IMR-90 (cell line): Measurements from ENCODE around the gene UBXN6. TPM values are rescaled to one million over a fixed set of nuclear protein-coding genes. Genes with fewer than 3 reads are reported as not detected.
A peak's percentile ranks its signal among the peaks of the same experiment; 100 is the strongest.

Experiments
- ATAC-seq: fragments of 200-7000 bp; cut with Tn5 transposase; 2 replicates; pipeline ENCODE4 v1.9.1; 2020; ENCODE audit warnings: low read depth, mild to moderate bottlenecking, moderate library complexity
- BruUV-seq: library from RNA; stranded (reverse); fragments of 400-500 nt; replicated peaks from 2 replicates; lab custom pipeline; 2021; lab: Mats Ljungman, UMichigan
- CTCF ChIA-PET: fragments of 300-600 bp; formaldehyde crosslinking; extraction: SDS; loops from one replicate; lab custom pipeline; 2021; ENCODE audit warnings: antibody characterized with exemption; lab: Yijun Ruan, JAX
- POLR2A ChIA-PET: fragments of 300-600 bp; sonication (Branson Sonifier 250); formaldehyde crosslinking; loops from one replicate; lab custom pipeline; 2022; ENCODE audit warnings: antibody characterized with exemption; ENCODE audit not compliant: unreplicated experiment; lab: Charles Lee
- DNase-seq: peaks from one replicate; pipeline ENCODE4 v3.0.0; 2013
- H2AFZ ChIP-seq: replicated peaks from 2 replicates; pipeline ENCODE3; 2013; ENCODE audit warnings: low read length, mild to moderate bottlenecking; ENCODE audit not compliant: poor library complexity
- H2AK5ac ChIP-seq: 2 replicates; pipeline ENCODE4 v1.6.1; 2013; ENCODE audit warnings: low read depth, low read length, inconsistent platforms
- H2AK9ac ChIP-seq: replicated peaks from 2 replicates; pipeline ENCODE3; 2013; ENCODE audit warnings: mild to moderate bottlenecking, low read depth, low read length, moderate library complexity; ENCODE audit not compliant: poor library complexity
- H2BK120ac ChIP-seq: 2 replicates; pipeline ENCODE4 v1.6.1; 2013; ENCODE audit warnings: low read depth, low read length, inconsistent platforms
- H2BK15ac ChIP-seq: 3 replicates; pipeline ENCODE4 v1.6.1; 2013; ENCODE audit warnings: low read depth, low read length, inconsistent platforms
- H2BK20ac ChIP-seq: 2 replicates; pipeline ENCODE4 v1.6.1; 2013; ENCODE audit warnings: low read depth, mild to moderate bottlenecking, inconsistent platforms, low read length, moderate library complexity
- H2BK5ac ChIP-seq: 2 replicates; pipeline ENCODE4 v1.6.1; 2013; ENCODE audit warnings: mild to moderate bottlenecking, low read depth, low read length, inconsistent platforms; ENCODE audit not compliant: poor library complexity, severe bottlenecking
- H3K14ac ChIP-seq: replicated peaks from 2 replicates; pipeline ENCODE4 v1.6.1; 2013; ENCODE audit warnings: low read depth, low read length, inconsistent platforms
- H3K18ac ChIP-seq: 2 replicates; pipeline ENCODE4 v1.6.1; 2013; ENCODE audit warnings: low read depth, low read length, control low read depth
- H3K23ac ChIP-seq: 2 replicates; pipeline ENCODE4 v1.6.1; 2013; ENCODE audit warnings: low read depth, low read length, inconsistent platforms
- H3K27ac ChIP-seq: 2 replicates; pipeline ENCODE4 v1.5.1; 2013; ENCODE audit warnings: mild to moderate bottlenecking, control low read depth, low read length; ENCODE audit not compliant: insufficient read depth
- H3K27me3 ChIP-seq: 2 replicates; pipeline ENCODE4 v1.6.1; 2013; ENCODE audit warnings: low read length; ENCODE audit not compliant: control insufficient read depth, insufficient read depth
- H3K36me3 ChIP-seq: 2 replicates; pipeline ENCODE4 v1.6.1; 2013; ENCODE audit warnings: low read length, mixed read lengths; ENCODE audit not compliant: control insufficient read depth, insufficient read depth
- H3K4ac ChIP-seq: 2 replicates; pipeline ENCODE4 v1.6.1; 2013; ENCODE audit warnings: low read depth, low read length, inconsistent platforms
- H3K4me1 ChIP-seq: 2 replicates; pipeline ENCODE4 v1.6.1; 2013; ENCODE audit warnings: low read length, mixed read lengths; ENCODE audit not compliant: control insufficient read depth, insufficient read depth
- H3K4me2 ChIP-seq: 2 replicates; pipeline ENCODE4 v1.6.1; 2013; ENCODE audit warnings: low read depth, mild to moderate bottlenecking, control low read depth, low read length, moderate library complexity
- H3K4me3 ChIP-seq: 2 replicates; pipeline ENCODE4 v1.5.1; 2013; ENCODE audit warnings: low read depth, mild to moderate bottlenecking, control low read depth, low read length, moderate library complexity; ENCODE audit not compliant: insufficient read depth
- H3K56ac ChIP-seq: 2 replicates; pipeline ENCODE4 v1.6.1; 2013; ENCODE audit warnings: low read length, inconsistent platforms; ENCODE audit not compliant: insufficient read depth; ENCODE audit errors: extremely low read depth
- H3K79me1 ChIP-seq, 2 experiments: 2 replicates each; pipeline ENCODE4 v1.6.1; 2013; ENCODE audit warnings: low read length in 2 of 2, inconsistent platforms in 1 of 2, low read depth in 1 of 2
- H3K9ac ChIP-seq: 2 replicates; pipeline ENCODE4 v1.6.1; 2013; ENCODE audit warnings: low read depth, low read length, control low read depth
- H3K9me1 ChIP-seq: 2 replicates; pipeline ENCODE4 v1.6.1; 2013; ENCODE audit warnings: low read length, inconsistent platforms; ENCODE audit not compliant: insufficient read depth
- H3K9me3 ChIP-seq: 2 replicates; pipeline ENCODE4 v1.6.1; 2013; ENCODE audit warnings: low read length; ENCODE audit not compliant: control insufficient read depth, insufficient read depth
- H4K20me1 ChIP-seq: 2 replicates; pipeline ENCODE4 v1.6.1; 2013; ENCODE audit warnings: low read length, inconsistent platforms; ENCODE audit not compliant: insufficient read depth
- H4K5ac ChIP-seq: 2 replicates; pipeline ENCODE4 v1.6.1; 2013; ENCODE audit warnings: mild to moderate bottlenecking, low read depth, low read length, control low read depth
- H4K8ac ChIP-seq, 2 experiments: 2 replicates each; pipeline ENCODE4 v1.6.1; 2013; ENCODE audit warnings: low read depth in 2 of 2, low read length in 2 of 2, control low read depth in 1 of 2, inconsistent platforms in 1 of 2
- H4K91ac ChIP-seq: 2 replicates; pipeline ENCODE4 v1.6.1; 2013; ENCODE audit warnings: low read depth, low read length, inconsistent platforms; ENCODE audit not compliant: insufficient read depth
- MAFK ChIP-seq: IDR thresholded peaks from 2 replicates; pipeline ENCODE4 v1.6.1; 2012; ENCODE audit warnings: low read depth, low read length, improper control_type of control experiment
- MAZ ChIP-seq: IDR thresholded peaks from 2 replicates; pipeline ENCODE4 v1.6.1; 2012; ENCODE audit warnings: low read depth, mild to moderate bottlenecking, low read length, improper control_type of control experiment, moderate library complexity, borderline replicate concordance
- MXI1 ChIP-seq: IDR thresholded peaks from 2 replicates; pipeline ENCODE4 v1.6.1; 2012; ENCODE audit warnings: low read depth, mild to moderate bottlenecking, low read length, moderate library complexity, borderline replicate concordance
- NFE2L2 ChIP-seq: fragments of 150-350 bp; IDR thresholded peaks from 2 replicates; pipeline ENCODE4 v1.6.1; 2016; ENCODE audit warnings: low read depth, mild to moderate bottlenecking, low read length
- POLR2A ChIP-seq: IDR thresholded peaks from 2 replicates; pipeline ENCODE4 v1.6.1; 2012; ENCODE audit warnings: mild to moderate bottlenecking, low read depth, low read length
- RCOR1 ChIP-seq: IDR thresholded peaks from 2 replicates; pipeline ENCODE4 v1.6.1; 2012; ENCODE audit warnings: mild to moderate bottlenecking, low read length, improper control_type of control experiment; ENCODE audit not compliant: insufficient replicate concordance
- SMC3 ChIP-seq: fragments of 150-350 bp; IDR thresholded peaks from 2 replicates; pipeline ENCODE4 v1.6.1; 2016; ENCODE audit warnings: low read depth, mild to moderate bottlenecking, antibody characterized with exemption, low read length, moderate library complexity
- WGBS, 2 experiments: methylation state at CpG; one replicate each; pipeline versions ENCODE4 v1.1.5 to v1.1.7; 2013; ENCODE audit warnings: missing lambda C conversion rate in 2 of 2; ENCODE audit not compliant: insufficient read length in 1 of 2; ENCODE audit errors: extremely low coverage in 2 of 2; 5-methylcytosine and 5-hydroxymethylcytosine counted together
- dilution Hi-C: fragments of 300-500 bp; cut with HindIII; formaldehyde crosslinking; loops from one replicate; pipeline ENCODE4 v1.14.3; 2018; ENCODE audit warnings: low sequenced_read_pairs; ENCODE audit not compliant: unreplicated experiment
- in situ Hi-C: fragments of 300-500 bp; cut with MboI; formaldehyde crosslinking; loops from 3 replicates; pipeline ENCODE4 v1.14.3; 2019; ENCODE audit warnings: low sequenced_read_pairs, inconsistent platforms, mixed read lengths
- intact Hi-C: fragments of 100-400 bp; cut with micrococcal nuclease; formaldehyde crosslinking; loops from 2 replicates; pipeline ENCODE4 v1.10.0; 2022
- polyA plus RNA-seq, 3 experiments: library from polyadenylated mRNA; depleted of rRNA; stranded (reverse); fragments of >200 nt; gene quantifications; 2 replicates each; pipeline ENCODE4 v1.2.3, GENCODE V29; 2012; ENCODE audit warnings: low replicate concordance in 1 of 3
- total RNA-seq: library from RNA; depleted of rRNA; stranded (reverse); fragments of >200 nt; gene quantifications from 2 replicates; pipeline ENCODE4 v1.2.3, GENCODE V29; 2012

The UBXN6 gene
- total and polyA plus RNA-seq, 2 of the 4 experiments (the other 2 are of a cell fraction) = 84.2 to 86.5 TPM

GRCh38 chr19:4443188-4443587 is 14.4 kb downstream of the UBXN6 start:
- Histone ChIP-seq H2BK5ac (no peak overlapping the region), H3K27ac (no peak overlapping the region), H3K27me3 (no peaks in the 10 kb centered on the region), H3K4ac (no peak overlapping the region), H3K9ac (no peak overlapping the region), H3K36me3 (peaks cover 44% of the 10 kb centered on the region), H3K23ac (no peak overlapping the region), H4K8ac (no peak overlapping the region), H3K4me2 (no peak overlapping the region), H3K9me3 (no peaks in the 10 kb centered on the region), H4K20me1 (peaks cover 10% of the 10 kb centered on the region; the same call in 1 of the 2 replicates), H2BK20ac (no peak overlapping the region), H2AK5ac (no peak overlapping the region), H3K56ac (no peak overlapping the region), H3K4me3 (no peak overlapping the region), H2AK9ac (peak overlapping the region; percentile 57), H2BK15ac (no peak overlapping the region), H3K18ac (no peak overlapping the region), H3K4me1 (no peaks in the 10 kb centered on the region), H3K79me1 (peaks cover 3 to 27% of the 10 kb centered on the region in 2 experiments), H4K91ac (no peak overlapping the region), H2BK120ac (no peak overlapping the region), H3K9me1 (peaks cover 6% of the 10 kb centered on the region; the same call in 1 of the 2 replicates), H4K5ac (no peak overlapping the region), H3K14ac (no peak overlapping the region), H2AFZ (no peak overlapping the region)
- ChIA-PET POLR2A (no interaction called here), CTCF (no interaction called here)
- dilution Hi-C loops = no loop called here
- intact Hi-C loops = no loop called here
- ATAC-seq (no peak), DNase-seq (no peak)
- TF ChIP-seq MAZ (no peak), SMC3 (no peak), POLR2A (no peak), MXI1 (no peak), NFE2L2 (no peak), RCOR1 (no peak), MAFK (no peak)
- 95% methylated on average over 10 of the region's 15 CpGs; no CpG with 5 or more reads in 1 of the 2 experiments for WGBS, 2 experiments
- no TSS peak for BruUV-seq
- in situ Hi-C loops = no loop called here
